ENCODE data around the gene FKBP5.

FKBP5 gene

DNA sequence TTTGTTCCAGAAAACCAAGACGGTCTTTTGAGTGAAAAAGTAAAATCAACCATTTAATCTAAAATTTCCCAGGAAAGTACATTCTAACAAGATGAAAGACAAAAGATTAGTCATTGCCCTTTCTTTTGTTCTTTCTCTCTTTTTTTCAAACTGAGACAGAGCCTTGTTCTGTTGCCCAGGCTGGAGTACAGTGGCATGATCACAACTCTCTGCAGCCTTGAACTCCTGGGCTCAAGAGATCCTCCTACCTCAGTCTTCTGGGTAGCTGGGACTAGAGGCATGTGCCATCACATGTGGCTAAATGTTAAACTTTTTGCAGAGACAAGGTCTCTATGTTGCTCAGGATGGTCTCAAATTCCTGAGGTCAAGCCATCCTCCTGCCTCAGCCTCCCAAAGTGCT lies 75.0 kb downstream of the FKBP5 start:
- Histone ChIP-seq H3K4ac (ENCODE audit: low read length) (no peak overlapping the region), H3K9ac (ENCODE audit: low read depth, low read length, poor library complexity) (no peak overlapping the region), H4K91ac (ENCODE audit: low read depth, low read length, poor library complexity) (no peak overlapping the region), H2BK5ac (ENCODE audit: low read length) (no peak overlapping the region), H2BK15ac (ENCODE audit: low read length) (no peak overlapping the region), H3K79me1 (ENCODE audit: low read depth, low read length) (no peaks in the 10 kb centered on the region), H3K4me3 (ENCODE audit: low read length in 2 of 2) (no peak overlapping the region), H3K14ac (ENCODE audit: low read length) (no peak overlapping the region), H2BK120ac (ENCODE audit: low read depth, low read length) (no peak overlapping the region), H3K23ac (ENCODE audit: low read depth, low read length, poor library complexity) (no peak overlapping the region), H3K27ac (replicated peaks; ENCODE audit: low read length) (no peak overlapping the region), H3K9me3 (replicated peaks in 1 of 2; ENCODE audit: control insufficient read depth in 2 of 2, insufficient read depth in 1 of 2, low read depth in 1 of 2, low read length in 2 of 2) (no peaks in the 10 kb centered on the region), H3K4me1 (ENCODE audit: control insufficient read depth in 2 of 2, insufficient read depth in 1 of 2, low read depth in 1 of 2, low read length in 2 of 2) (no peaks in the 10 kb centered on the region), H3K18ac (ENCODE audit: low read length) (no peak overlapping the region), H3K4me2 (ENCODE audit: insufficient read depth, low read length, poor library complexity, severe bottlenecking) (no peak overlapping the region), H2AFZ (ENCODE audit: low read length) (no peak overlapping the region), H2BK12ac (ENCODE audit: low read length) (no peak overlapping the region), H3K27me3 (ENCODE audit: control insufficient read depth in 3 of 3, insufficient read depth in 3 of 3, low read depth in 1 of 3, low read length in 3 of 3) (no peaks in the 10 kb centered on the region), H2AK5ac (ENCODE audit: low read depth, low read length) (no peak overlapping the region), H4K8ac (ENCODE audit: low read depth, low read length) (no peak overlapping the region), H3K36me3 (replicated peaks in 1 of 2; ENCODE audit: control insufficient read depth in 2 of 2, insufficient read depth in 2 of 2, low read length in 2 of 2) (peaks cover 3 to 96% of the 10 kb centered on the region in 2 donors)
- DNase-seq (ENCODE audit: low spot score), result no peak
- WGBS, 2 donors (ENCODE audit: extremely low coverage in 2 of 2, insufficient read length in 2 of 2, insufficient replicate concordance in 1 of 2), result no CpG with 5 or more reads among the region's 1 CpG

DNA sequence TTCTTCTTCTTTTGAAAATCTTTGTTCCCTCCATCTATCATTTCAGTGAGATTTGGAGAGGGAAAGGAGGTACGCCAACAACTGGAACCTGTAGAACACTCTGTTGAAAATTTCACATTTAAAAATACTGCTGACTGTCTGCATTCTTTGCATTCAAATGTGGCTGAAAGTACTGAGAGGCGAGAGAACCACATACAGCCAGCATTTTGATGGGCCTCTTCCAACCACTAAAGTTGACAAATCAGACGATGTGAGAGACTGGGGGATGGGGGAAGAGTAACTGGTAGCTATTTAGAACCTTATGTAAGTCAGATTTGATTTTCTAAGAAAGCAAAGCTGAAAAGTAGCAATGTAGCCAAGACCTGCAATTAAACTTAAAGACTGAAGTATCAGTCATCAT lies 77.5 kb downstream of the FKBP5 start:
- Histone ChIP-seq H2BK12ac (ENCODE audit: low read length) (no peak overlapping the region), H4K8ac (ENCODE audit: low read depth, low read length) (no peak overlapping the region), H3K4me2 (ENCODE audit: insufficient read depth, low read length, poor library complexity, severe bottlenecking) (no peak overlapping the region), H3K4me1 (ENCODE audit: control insufficient read depth in 2 of 2, insufficient read depth in 1 of 2, low read depth in 1 of 2, low read length in 2 of 2) (no peaks in the 10 kb centered on the region), H3K79me1 (ENCODE audit: low read depth, low read length) (peaks cover 2% of the 10 kb centered on the region), H3K27ac (replicated peaks; ENCODE audit: low read length) (no peak overlapping the region), H2BK5ac (ENCODE audit: low read length) (no peak overlapping the region), H3K9me3 (replicated peaks in 1 of 2; ENCODE audit: control insufficient read depth in 2 of 2, insufficient read depth in 1 of 2, low read depth in 1 of 2, low read length in 2 of 2) (no peaks in the 10 kb centered on the region), H3K9ac (ENCODE audit: low read depth, low read length, poor library complexity) (no peak overlapping the region), H2AFZ (ENCODE audit: low read length) (no peak overlapping the region), H2BK15ac (ENCODE audit: low read length) (no peak overlapping the region), H4K91ac (ENCODE audit: low read depth, low read length, poor library complexity) (no peak overlapping the region), H3K23ac (ENCODE audit: low read depth, low read length, poor library complexity) (no peak overlapping the region), H3K18ac (ENCODE audit: low read length) (no peak overlapping the region), H2AK5ac (ENCODE audit: low read depth, low read length) (no peak overlapping the region), H2BK120ac (ENCODE audit: low read depth, low read length) (no peak overlapping the region), H3K14ac (ENCODE audit: low read length) (no peak overlapping the region), H3K36me3 (replicated peaks in 1 of 2; ENCODE audit: control insufficient read depth in 2 of 2, insufficient read depth in 2 of 2, low read length in 2 of 2) (peaks cover 1 to 90% of the 10 kb centered on the region in 2 donors), H3K4me3 (ENCODE audit: low read length in 2 of 2) (no peak overlapping the region), H3K4ac (ENCODE audit: low read length) (no peak overlapping the region), H3K27me3 (ENCODE audit: control insufficient read depth in 3 of 3, insufficient read depth in 3 of 3, low read depth in 1 of 3, low read length in 3 of 3) (no peaks in the 10 kb centered on the region)
- DNase-seq (ENCODE audit: low spot score), result no peak
- WGBS, 2 donors (ENCODE audit: extremely low coverage in 2 of 2, insufficient read length in 2 of 2, insufficient replicate concordance in 1 of 2), result no CpG with 5 or more reads among the region's 3 CpGs

DNA sequence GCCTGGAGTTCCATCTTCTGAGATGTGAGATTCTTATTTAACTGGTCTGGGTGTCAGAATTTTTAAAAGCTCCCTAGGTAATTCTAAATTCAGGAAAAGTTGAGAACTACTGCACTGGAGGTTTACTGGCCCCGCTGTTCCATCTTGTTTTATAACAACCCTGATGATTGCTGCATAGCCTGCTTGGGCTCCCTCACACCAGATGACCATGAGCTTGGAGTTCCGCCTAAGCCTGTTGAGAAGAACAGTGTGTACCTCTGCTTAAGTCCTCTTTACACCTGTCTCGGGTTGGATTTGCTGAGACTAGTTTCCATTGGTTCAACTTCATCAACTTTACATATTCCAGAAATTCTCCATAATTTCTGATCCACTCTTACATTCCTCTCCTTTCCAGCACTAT lies 77.9 kb downstream of the FKBP5 start:
- H4K8ac ChIP-seq (ENCODE audit: low read depth, low read length), result no peak overlapping the region
- H2BK12ac ChIP-seq (ENCODE audit: low read length), result no peak overlapping the region
- H3K36me3 ChIP-seq (replicated peaks in 1 of 2; ENCODE audit: control insufficient read depth in 2 of 2, insufficient read depth in 2 of 2, low read length in 2 of 2), result peaks cover 1 to 89% of the 10 kb centered on the region in 2 donors
- H3K23ac ChIP-seq (ENCODE audit: low read depth, low read length, poor library complexity), result no peak overlapping the region
- H3K27ac ChIP-seq (replicated peaks; ENCODE audit: low read length), result no peak overlapping the region
- no peak overlapping the region for H3K9ac ChIP-seq (ENCODE audit: low read depth, low read length, poor library complexity)
- H2BK120ac ChIP-seq (ENCODE audit: low read depth, low read length), result no peak overlapping the region
- no peak overlapping the region for H2AFZ ChIP-seq (ENCODE audit: low read length)
- no peak overlapping the region for H4K91ac ChIP-seq (ENCODE audit: low read depth, low read length, poor library complexity)
- H2BK5ac ChIP-seq (ENCODE audit: low read length), result no peak overlapping the region
- no peak overlapping the region for H2AK5ac ChIP-seq (ENCODE audit: low read depth, low read length)
- H3K79me1 ChIP-seq (ENCODE audit: low read depth, low read length), result peaks cover 2% of the 10 kb centered on the region
- peaks cover 0 to 3% of the 10 kb centered on the region in 2 donors for H3K9me3 ChIP-seq (replicated peaks in 1 of 2; ENCODE audit: control insufficient read depth in 2 of 2, insufficient read depth in 1 of 2, low read depth in 1 of 2, low read length in 2 of 2)
- WGBS, 2 donors (ENCODE audit: extremely low coverage in 2 of 2, insufficient read length in 2 of 2, insufficient replicate concordance in 1 of 2), result no CpG with 5 or more reads among the region's 3 CpGs
- H3K4me2 ChIP-seq (ENCODE audit: insufficient read depth, low read length, poor library complexity, severe bottlenecking), result no peak overlapping the region
- DNase-seq (ENCODE audit: low spot score), result no peak
- no peak overlapping the region for H3K18ac ChIP-seq (ENCODE audit: low read length)
- no peak overlapping the region for H3K4ac ChIP-seq (ENCODE audit: low read length)
- H3K14ac ChIP-seq (ENCODE audit: low read length), result no peak overlapping the region
- no peak overlapping the region for H2BK15ac ChIP-seq (ENCODE audit: low read length)
- H3K4me1 ChIP-seq (ENCODE audit: control insufficient read depth in 2 of 2, insufficient read depth in 1 of 2, low read depth in 1 of 2, low read length in 2 of 2), result no peaks in the 10 kb centered on the region
- no peaks in the 10 kb centered on the region for H3K27me3 ChIP-seq (ENCODE audit: control insufficient read depth in 3 of 3, insufficient read depth in 3 of 3, low read depth in 1 of 3, low read length in 3 of 3)
- H3K4me3 ChIP-seq (ENCODE audit: low read length in 2 of 2), result no peak overlapping the region

DNA sequence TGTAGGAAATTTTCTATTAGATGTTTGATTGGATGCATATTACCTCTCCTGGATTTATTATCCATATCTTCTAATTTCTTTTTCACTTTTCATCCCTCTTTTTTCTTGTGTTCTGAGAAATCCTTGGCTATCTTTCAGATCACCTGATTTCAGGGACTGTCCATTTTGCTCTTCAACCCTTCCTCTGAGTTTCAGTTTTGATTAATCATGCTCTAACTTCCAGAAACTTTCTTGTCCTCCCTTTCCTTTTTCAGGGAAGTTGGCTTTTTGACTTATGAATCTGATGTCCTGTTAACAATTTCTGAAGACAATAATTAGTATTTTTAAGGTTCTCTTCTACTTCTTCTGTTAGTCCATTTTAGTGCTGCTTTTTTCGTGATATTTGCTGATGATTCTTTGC lies 79.1 kb downstream of the FKBP5 start:
- Histone ChIP-seq H3K27me3 (ENCODE audit: control insufficient read depth in 3 of 3, insufficient read depth in 3 of 3, low read depth in 1 of 3, low read length in 3 of 3) (no peaks in the 10 kb centered on the region), H3K4ac (ENCODE audit: low read length) (no peak overlapping the region), H2BK120ac (ENCODE audit: low read depth, low read length) (no peak overlapping the region), H2BK12ac (ENCODE audit: low read length) (no peak overlapping the region), H3K18ac (ENCODE audit: low read length) (no peak overlapping the region), H3K27ac (replicated peaks; ENCODE audit: low read length) (no peak overlapping the region), H3K4me2 (ENCODE audit: insufficient read depth, low read length, poor library complexity, severe bottlenecking) (no peak overlapping the region), H3K23ac (ENCODE audit: low read depth, low read length, poor library complexity) (no peak overlapping the region), H4K8ac (ENCODE audit: low read depth, low read length) (no peak overlapping the region), H2BK15ac (ENCODE audit: low read length) (no peak overlapping the region), H3K9ac (ENCODE audit: low read depth, low read length, poor library complexity) (no peak overlapping the region), H2BK5ac (ENCODE audit: low read length) (no peak overlapping the region), H3K36me3 (replicated peaks in 1 of 2; ENCODE audit: control insufficient read depth in 2 of 2, insufficient read depth in 2 of 2, low read length in 2 of 2) (peaks cover 1 to 82% of the 10 kb centered on the region in 2 donors), H3K4me1 (ENCODE audit: control insufficient read depth in 2 of 2, insufficient read depth in 1 of 2, low read depth in 1 of 2, low read length in 2 of 2) (no peaks in the 10 kb centered on the region), H2AFZ (ENCODE audit: low read length) (no peak overlapping the region), H3K9me3 (replicated peaks in 1 of 2; ENCODE audit: control insufficient read depth in 2 of 2, insufficient read depth in 1 of 2, low read depth in 1 of 2, low read length in 2 of 2) (peaks cover 0 to 7% of the 10 kb centered on the region in 2 donors), H3K79me1 (ENCODE audit: low read depth, low read length) (peaks cover 2% of the 10 kb centered on the region), H3K4me3 (ENCODE audit: low read length in 2 of 2) (no peak overlapping the region), H2AK5ac (ENCODE audit: low read depth, low read length) (no peak overlapping the region), H3K14ac (ENCODE audit: low read length) (no peak overlapping the region), H4K91ac (ENCODE audit: low read depth, low read length, poor library complexity) (no peak overlapping the region)
- DNase-seq (ENCODE audit: low spot score), result no peak
- no CpG with 5 or more reads among the region's 1 CpG for WGBS, 2 donors (ENCODE audit: extremely low coverage in 2 of 2, insufficient read length in 2 of 2, insufficient replicate concordance in 1 of 2)

Measured in neuronal stem cell (in vitro differentiated cells).